ENCODE results near the gene UPF2. TPM values are rescaled to one million over a fixed set of nuclear protein-coding genes. Genes with fewer than 3 reads are reported as not detected.

The UPF2 gene
- total and polyA plus RNA-seq, 2 of the 13 experiments (the other 11 are each of a cell fraction or from before 2014, with no cell fraction given) = 6.2 to 14.5 TPM

GRCh38 chr10:12042797-12043651, at the start of gene UPF2 (continued):
- TF ChIP-seq, protein P1, sequence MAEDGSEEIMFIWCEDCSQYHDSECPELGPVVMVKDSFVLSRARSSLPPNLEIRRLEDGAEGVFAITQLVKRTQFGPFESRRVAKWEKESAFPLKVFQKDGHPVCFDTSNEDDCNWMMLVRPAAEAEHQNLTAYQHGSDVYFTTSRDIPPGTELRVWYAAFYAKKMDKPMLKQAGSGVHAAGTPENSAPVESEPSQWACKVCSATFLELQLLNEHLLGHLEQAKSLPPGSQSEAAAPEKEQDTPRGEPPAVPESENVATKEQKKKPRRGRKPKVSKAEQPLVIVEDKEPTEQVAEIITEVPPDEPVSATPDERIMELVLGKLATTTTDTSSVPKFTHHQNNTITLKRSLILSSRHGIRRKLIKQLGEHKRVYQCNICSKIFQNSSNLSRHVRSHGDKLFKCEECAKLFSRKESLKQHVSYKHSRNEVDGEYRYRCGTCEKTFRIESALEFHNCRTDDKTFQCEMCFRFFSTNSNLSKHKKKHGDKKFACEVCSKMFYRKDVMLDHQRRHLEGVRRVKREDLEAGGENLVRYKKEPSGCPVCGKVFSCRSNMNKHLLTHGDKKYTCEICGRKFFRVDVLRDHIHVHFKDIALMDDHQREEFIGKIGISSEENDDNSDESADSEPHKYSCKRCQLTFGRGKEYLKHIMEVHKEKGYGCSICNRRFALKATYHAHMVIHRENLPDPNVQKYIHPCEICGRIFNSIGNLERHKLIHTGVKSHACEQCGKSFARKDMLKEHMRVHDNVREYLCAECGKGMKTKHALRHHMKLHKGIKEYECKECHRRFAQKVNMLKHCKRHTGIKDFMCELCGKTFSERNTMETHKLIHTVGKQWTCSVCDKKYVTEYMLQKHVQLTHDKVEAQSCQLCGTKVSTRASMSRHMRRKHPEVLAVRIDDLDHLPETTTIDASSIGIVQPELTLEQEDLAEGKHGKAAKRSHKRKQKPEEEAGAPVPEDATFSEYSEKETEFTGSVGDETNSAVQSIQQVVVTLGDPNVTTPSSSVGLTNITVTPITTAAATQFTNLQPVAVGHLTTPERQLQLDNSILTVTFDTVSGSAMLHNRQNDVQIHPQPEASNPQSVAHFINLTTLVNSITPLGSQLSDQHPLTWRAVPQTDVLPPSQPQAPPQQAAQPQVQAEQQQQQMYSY (CRISPR knock-in tag; IDR thresholded peaks at IDR 0.05) = no peak
- TF ChIP-seq HNRNPUL1 (IDR thresholded peaks at IDR 0.05; ENCODE audit: low read depth, low read length) (no peak), ZNF557 (CRISPR knock-in tag; IDR thresholded peaks at IDR 0.05) (no peak), BORCS8-MEF2B (CRISPR knock-in tag; IDR thresholded peaks at IDR 0.05) (no peak), ZNF816 (CRISPR knock-in tag; IDR thresholded peaks at IDR 0.05; ENCODE audit: borderline replicate concordance) (no peak), FOXM1 (CRISPR knock-in tag; IDR thresholded peaks at IDR 0.05) (no peak), MEIS2 (CRISPR knock-in tag; IDR thresholded peaks at IDR 0.05) (no peak), ZNF30 (CRISPR knock-in tag; IDR thresholded peaks at IDR 0.05) (no peak), ZNF225 (CRISPR knock-in tag; IDR thresholded peaks at IDR 0.05) (no peak), MAFK (conservative IDR thresholded peaks at IDR 0.05 in 1 of 2, IDR thresholded peaks at IDR 0.05 in 1 of 2; ENCODE audit: low read length in 2 of 2) (no peak), ZNF777 (CRISPR knock-in tag; IDR thresholded peaks at IDR 0.05) (no peak; the same call in 1 of the 2 replicates), PHF20 (CRISPR knock-in tag; IDR thresholded peaks at IDR 0.05) (peak; percentile 79), MIER2 (CRISPR knock-in tag; IDR thresholded peaks at IDR 0.05) (no peak), HCFC1 (IDR thresholded peaks at IDR 0.05; ENCODE audit: low read depth, low read length) (peak; percentile 33; the same call in 1 of the 2 replicates), XRCC5 (optimal IDR thresholded peaks at IDR 0.05; ENCODE audit: low read length) (peak; percentile 36), AKNA (CRISPR knock-in tag; IDR thresholded peaks at IDR 0.05; ENCODE audit: borderline replicate concordance) (no peak), THYN1 (CRISPR knock-in tag; IDR thresholded peaks at IDR 0.05; ENCODE audit: borderline replicate concordance, low read depth) (no peak)
- TF ChIP-seq, protein P2, sequence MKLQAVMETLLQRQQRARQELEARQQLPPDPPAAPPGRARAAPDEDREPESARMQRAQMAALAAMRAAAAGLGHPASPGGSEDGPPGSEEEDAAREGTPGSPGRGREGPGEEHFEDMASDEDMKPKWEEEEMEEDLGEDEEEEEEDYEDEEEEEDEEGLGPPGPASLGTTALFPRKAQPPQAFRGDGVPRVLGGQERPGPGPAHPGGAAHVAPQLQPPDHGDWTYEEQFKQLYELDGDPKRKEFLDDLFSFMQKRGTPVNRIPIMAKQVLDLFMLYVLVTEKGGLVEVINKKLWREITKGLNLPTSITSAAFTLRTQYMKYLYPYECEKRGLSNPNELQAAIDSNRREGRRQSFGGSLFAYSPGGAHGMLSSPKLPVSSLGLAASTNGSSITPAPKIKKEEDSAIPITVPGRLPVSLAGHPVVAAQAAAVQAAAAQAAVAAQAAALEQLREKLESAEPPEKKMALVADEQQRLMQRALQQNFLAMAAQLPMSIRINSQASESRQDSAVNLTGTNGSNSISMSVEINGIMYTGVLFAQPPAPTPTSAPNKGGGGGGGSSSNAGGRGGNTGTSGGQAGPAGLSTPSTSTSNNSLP (IDR thresholded peaks at IDR 0.05; ENCODE audit: low read depth, low read length) = no peak; the same call in 1 of the 2 replicates
